Natural killer cell treated with Interleukin-12 subunit alpha and Interleukin-12 subunit beta and Interleukin-15 and Interleukin-18, amount 100 ng/mL, for 72 hours (primary cell): ENCODE data around the gene DNMT3B. TPM values are rescaled to one million over a fixed set of nuclear protein-coding genes. Genes with fewer than 3 reads are reported as not detected.
"Not testable (repeated sequence)": the region's sequence is repeated elsewhere in the genome, so short reads cannot be mapped to it uniquely, and the experiment has no call there.

ENCODE experiments used
- ATAC-seq, 2 donors: fragments of 150-1000 bp; cut with Tn5 transposase in 1 of 2; sonication (Bioruptor Pico), chemical (Tn5 transposase) in 1 of 2; 2 replicates each; pipeline ENCODE4 v1.10.0; 2021
- DNase-seq: peaks from one replicate; pipeline ENCODE4 v3.0.0; 2022; ENCODE audit warnings: low spot score
- H3K27ac Mint-ChIP-seq, 2 donors: 1 replicate in 1 of 2; 2 replicates in 1 of 2; pipeline ENCODE4 v1.8.0; 2022; ENCODE audit warnings: mixed read lengths in 2 of 2, mild to moderate bottlenecking in 1 of 2, moderate library complexity in 1 of 2
- H3K27me3 Mint-ChIP-seq, 2 donors: 1 replicate in 1 of 2; 2 replicates in 1 of 2; pipeline ENCODE4 v1.8.0; 2022; ENCODE audit warnings: mixed read lengths in 2 of 2
- H3K36me3 Mint-ChIP-seq: one replicate; pipeline ENCODE4 v1.8.0; 2022; ENCODE audit warnings: mixed read lengths
- H3K4me1 Mint-ChIP-seq, 2 donors: 1 replicate in 1 of 2; 2 replicates in 1 of 2; pipeline ENCODE4 v1.8.0; 2022; ENCODE audit warnings: low read depth in 2 of 2, mixed read lengths in 2 of 2, mild to moderate bottlenecking in 1 of 2
- H3K4me3 Mint-ChIP-seq: one replicate; pipeline ENCODE4 v1.8.0; 2022; ENCODE audit warnings: mixed read lengths
- H3K9me3 Mint-ChIP-seq: 2 replicates; pipeline ENCODE4 v1.8.0; 2022; ENCODE audit warnings: mixed read lengths
- total RNA-seq, 2 donors: library from RNA; stranded (reverse); gene quantifications; one replicate each; pipeline ENCODE4 v1.2.3, GENCODE V29; 2022

Gene DNMT3B
- 1 to 10 TPM in 1 of 2 donors, under 1 TPM in 1; 0.81 to 2.2 TPM for total RNA-seq

- DNase-seq: peak; percentile 86
- peak within 1 kb of the TSS; percentile 89 for H3K4me3 Mint-ChIP-seq
- H3K36me3 Mint-ChIP-seq: no peaks in the 10 kb centered on the region
- ATAC-seq: peak; percentile 93 to 95
- H3K9me3 Mint-ChIP-seq: no peaks in the 10 kb centered on the region
- H3K27me3 Mint-ChIP-seq: no peaks in the 10 kb centered on the region
- peak within 1 kb of the TSS; percentile 35 to 45 for H3K27ac Mint-ChIP-seq
- H3K4me1 Mint-ChIP-seq: peaks cover 9 to 12% of the 10 kb centered on the region in 2 donors
Measured at GRCh38 chr20:32761831-32762753, at the start of gene DNMT3B. TSS of gene DNMT3B (plus strand) at chr20:32762385. CDS start at chr20:32780324, 17,939 bp downstream.

- ATAC-seq (no peak), DNase-seq (no peak)
- no peaks in the 10 kb centered on the region for H3K27me3 Mint-ChIP-seq
- peaks cover 0 to 3% of the 10 kb centered on the region in 2 donors for H3K4me1 Mint-ChIP-seq
- H3K27ac Mint-ChIP-seq: no peak overlapping the region
- H3K4me3 Mint-ChIP-seq: no peak overlapping the region
- H3K9me3 Mint-ChIP-seq: no peaks in the 10 kb centered on the region
- peaks cover 11% of the 10 kb centered on the region for H3K36me3 Mint-ChIP-seq
Measured at GRCh38 chr20:32718749-32719348, 43.3 kb upstream of the DNMT3B start.

GRCh38 chr20:32727683-32728082 is 34.5 kb upstream of the DNMT3B start:
- Mint-ChIP-seq H3K27me3 (no peaks in the 10 kb centered on the region), H3K36me3 (no peaks in the 10 kb centered on the region), H3K4me1 (peaks cover 9 to 14% of the 10 kb centered on the region in 2 donors), H3K4me3 (no peak overlapping the region), H3K27ac (no peak overlapping the region), H3K9me3 (no peaks in the 10 kb centered on the region)
- ATAC-seq (no peak), DNase-seq (no peak)

- peaks cover 9 to 14% of the 10 kb centered on the region in 2 donors for H3K4me1 Mint-ChIP-seq
- not testable (repeated sequence) for ATAC-seq, H3K36me3 Mint-ChIP-seq, H3K4me3 Mint-ChIP-seq, H3K27ac Mint-ChIP-seq, H3K27me3 Mint-ChIP-seq, DNase-seq, H3K9me3 Mint-ChIP-seq
Measured at GRCh38 chr20:32728435-32728834, 33.8 kb upstream of the DNMT3B start.

GRCh38 chr20:32729334-32729733 is 32.9 kb upstream of the DNMT3B start:
- peaks cover 9 to 14% of the 10 kb centered on the region in 2 donors for H3K4me1 Mint-ChIP-seq
- not testable (repeated sequence) for H3K27me3 Mint-ChIP-seq, ATAC-seq, H3K36me3 Mint-ChIP-seq, H3K4me3 Mint-ChIP-seq, H3K9me3 Mint-ChIP-seq, DNase-seq, H3K27ac Mint-ChIP-seq

- H3K4me1 Mint-ChIP-seq: peaks cover 16 to 21% of the 10 kb centered on the region in 2 donors
- H3K4me3 Mint-ChIP-seq: no peak overlapping the region
- peak overlapping the region in 1 of 2 donors; percentile 39 for H3K27ac Mint-ChIP-seq
- H3K36me3 Mint-ChIP-seq: no peaks in the 10 kb centered on the region
- no peaks in the 10 kb centered on the region for H3K9me3 Mint-ChIP-seq
- ATAC-seq (no peak), DNase-seq (no peak)
- no peaks in the 10 kb centered on the region for H3K27me3 Mint-ChIP-seq
Measured at GRCh38 chr20:32731882-32732266, 30.3 kb upstream of the DNMT3B start.

- H3K27me3 Mint-ChIP-seq: no peaks in the 10 kb centered on the region
- peaks cover 21 to 29% of the 10 kb centered on the region in 2 donors for H3K4me1 Mint-ChIP-seq
- DNase-seq (no peak), ATAC-seq (peak; percentile 91 to 92)
- no peaks in the 10 kb centered on the region for H3K36me3 Mint-ChIP-seq
- H3K9me3 Mint-ChIP-seq: no peaks in the 10 kb centered on the region
- H3K27ac Mint-ChIP-seq: peak overlapping the region; percentile 68 to 89
- H3K4me3 Mint-ChIP-seq: peak overlapping the region; percentile 57
Measured at GRCh38 chr20:32737371-32738223, 24.6 kb upstream of the DNMT3B start.

GRCh38 chr20:32741151-32741550 is 21.0 kb upstream of the DNMT3B start:
- H3K4me3 Mint-ChIP-seq: no peak overlapping the region
- H3K36me3 Mint-ChIP-seq: no peaks in the 10 kb centered on the region
- H3K9me3 Mint-ChIP-seq: no peaks in the 10 kb centered on the region
- no peaks in the 10 kb centered on the region for H3K27me3 Mint-ChIP-seq
- ATAC-seq: no peak
- H3K27ac Mint-ChIP-seq: no peak overlapping the region
- peaks cover 24 to 33% of the 10 kb centered on the region in 2 donors for H3K4me1 Mint-ChIP-seq
- no peak for DNase-seq

- H3K4me3 Mint-ChIP-seq: peak overlapping the region; percentile 100
- peaks cover 24 to 28% of the 10 kb centered on the region in 2 donors for H3K4me1 Mint-ChIP-seq
- H3K27me3 Mint-ChIP-seq: no peaks in the 10 kb centered on the region
- DNase-seq (no peak), ATAC-seq (peak; percentile 20 to 31)
- no peaks in the 10 kb centered on the region for H3K9me3 Mint-ChIP-seq
- peak overlapping the region; percentile 98 to 99 for H3K27ac Mint-ChIP-seq
- H3K36me3 Mint-ChIP-seq: no peaks in the 10 kb centered on the region
Measured at GRCh38 chr20:32742322-32743236, 19.6 kb upstream of the DNMT3B start.

- Mint-ChIP-seq H3K36me3 (no peaks in the 10 kb centered on the region), H3K4me1 (peaks cover 24 to 28% of the 10 kb centered on the region in 2 donors), H3K9me3 (no peaks in the 10 kb centered on the region), H3K4me3 (peak within 1 kb of the TSS; percentile 100), H3K27me3 (no peaks in the 10 kb centered on the region), H3K27ac (peak within 1 kb of the TSS; percentile 98 to 99)
- peak; percentile 86 to 88 for ATAC-seq
- peak; percentile 71 for DNase-seq
Measured at GRCh38 chr20:32743237-32744112, 18.7 kb upstream of the DNMT3B start, which contains the start of gene COMMD7. TSS of gene COMMD7 (minus strand) at chr20:32743467. CDS start at chr20:32743391, 76 bp downstream.

GRCh38 chr20:32749914-32750637 is 12.1 kb upstream of the DNMT3B start:
- Mint-ChIP-seq H3K4me1 (peaks cover 0 to 9% of the 10 kb centered on the region in 2 donors), H3K4me3 (no peak overlapping the region), H3K27ac (no peak overlapping the region), H3K36me3 (no peaks in the 10 kb centered on the region), H3K9me3 (no peaks in the 10 kb centered on the region), H3K27me3 (no peaks in the 10 kb centered on the region)
- DNase-seq (no peak), ATAC-seq (no peak)
